Erythroblast (primary cell): ENCODE data around the gene XPNPEP3.

Source experiments
- GATA1 ChIP-seq: IDR thresholded peaks from 2 replicates; pipeline ENCODE4 v1.6.1; 2011; ENCODE audit warnings: low read depth, mild to moderate bottlenecking, control low read depth, low read length, moderate library complexity
- POLR2A ChIP-seq: IDR thresholded peaks from 2 replicates; pipeline ENCODE4 v1.6.1; 2011; ENCODE audit warnings: mild to moderate bottlenecking, low read length

DNA sequence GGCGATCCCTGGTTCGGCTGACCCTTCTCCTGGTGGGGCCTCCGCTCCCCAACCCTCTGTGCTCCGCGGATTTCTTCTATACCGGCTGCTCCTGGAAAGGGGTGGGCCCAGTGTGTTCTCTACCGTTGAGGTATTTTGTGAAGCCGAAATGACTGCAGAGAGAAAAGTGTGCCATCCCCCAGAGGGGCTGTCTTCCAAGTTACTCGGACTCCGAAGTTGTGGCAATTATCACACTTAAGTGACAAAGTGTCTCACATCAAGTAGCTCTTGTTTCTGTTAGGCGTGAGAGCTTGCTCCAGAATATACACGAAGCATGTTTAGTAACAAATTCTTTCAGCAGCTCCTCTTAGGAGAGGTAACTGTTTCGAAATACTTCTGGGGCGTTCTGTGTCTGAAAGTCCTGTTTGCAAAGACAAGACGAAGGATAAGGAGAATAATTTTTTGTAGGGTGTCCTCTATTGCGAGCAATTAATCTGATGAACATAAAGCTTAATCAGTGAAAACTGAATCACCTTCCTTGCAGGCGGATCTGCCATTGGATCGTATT, 434 bp downstream of the XPNPEP3 start:
- no peak for TF ChIP-seq POLR2A
- TF ChIP-seq GATA1, result no peak
